K562 (cell line): ENCODE measurements around the gene ADGRD1. TPM values are rescaled to one million over a fixed set of nuclear protein-coding genes. Genes with fewer than 3 reads are reported as not detected.
A peak's percentile ranks its signal among the peaks of the same experiment; 100 is the strongest.
"Not testable (repeated sequence)": the region's sequence is repeated elsewhere in the genome, so short reads cannot be mapped to it uniquely, and the experiment has no call there.

ENCODE experiments used
- ATAC-seq: fragments of 200-7000 bp; cut with Tn5 transposase; 3 replicates; pipeline ENCODE4 v1.9.1; 2020; ENCODE audit warnings: moderate library complexity
- BruUV-seq: library from RNA; stranded (reverse); fragments of 400-500 nt; replicated peaks from 2 replicates; lab custom pipeline; 2021; lab: Mats Ljungman, UMichigan
- CTCF ChIA-PET: fragments of 300-600 bp; formaldehyde crosslinking; extraction: SDS; loops from one replicate; lab custom pipeline; 2021; ENCODE audit warnings: low intra/inter-chr PET ratio; lab: Yijun Ruan, JAX
- POLR2A ChIA-PET: fragments of 300-600, 350-650 bp; sonication (Branson Sonifier 250); formaldehyde crosslinking; extraction: SDS; loops from one replicate; lab custom pipeline; 2021; ENCODE audit warnings: antibody characterized with exemption, inconsistent platforms; lab: Yijun Ruan, JAX
- DNase-seq, 4 experiments: peaks; one replicate each; pipeline versions ENCODE4 v3.0.0 to v3.0.0-alpha.2; 2011 to 2018; ENCODE audit warnings: low spot score in 3 of 4, mixed read lengths in 3 of 4; ENCODE audit errors: extremely low read depth in 1 of 4
- FAIRE-seq: peaks from 2 replicates; lab custom pipeline; 2011; peaks lifted over from hg19 to GRCh38; lab: Jason Lieb, UNC
- H2AFZ ChIP-seq: 2 replicates; pipeline ENCODE4 v1.6.0; 2011; ENCODE audit warnings: low read depth, low read length, control low read depth, inconsistent platforms
- H3K27ac ChIP-seq: fragments of 200-600 bp; 3 replicates; pipeline ENCODE4 v1.8.0; 2011; ENCODE audit warnings: low read depth, mild to moderate bottlenecking, control low read depth, inconsistent platforms, low read length, moderate library complexity, mixed read lengths; ENCODE audit errors: extremely low read depth
- H3K27me3 ChIP-seq, 2 experiments: fragments of 300-600 bp in 1 of 2; 2 replicates in 1 of 2; 3 replicates in 1 of 2; pipeline versions ENCODE4 v1.6.0 to v1.8.0; 2011; ENCODE audit warnings: inconsistent platforms in 2 of 2, low read length in 2 of 2, mild to moderate bottlenecking in 1 of 2, mixed read lengths in 1 of 2, moderate library complexity in 1 of 2; ENCODE audit not compliant: control insufficient read depth in 2 of 2, insufficient read depth in 2 of 2
- H3K36me3 ChIP-seq: fragments of 300-600 bp; 3 replicates; pipeline ENCODE4 v1.8.0; 2011; ENCODE audit warnings: mild to moderate bottlenecking, low read length, inconsistent platforms; ENCODE audit not compliant: control insufficient read depth, insufficient read depth
- H3K4me1 ChIP-seq, 2 experiments: fragments of 200-600 bp in 1 of 2; replicated peaks in 1 of 2; 2 replicates in 1 of 2; 3 replicates in 1 of 2; pipeline versions ENCODE4 v1.5.1 to v1.8.0; 2011; ENCODE audit warnings: inconsistent platforms in 2 of 2, low read length in 2 of 2, mild to moderate bottlenecking in 1 of 2, mixed read lengths in 1 of 2, moderate library complexity in 1 of 2; ENCODE audit not compliant: control insufficient read depth in 2 of 2, insufficient read depth in 2 of 2
- H3K4me2 ChIP-seq: 2 replicates; pipeline ENCODE4 v1.6.1; 2011; ENCODE audit warnings: low read length, control low read depth, inconsistent platforms, mixed read lengths; ENCODE audit not compliant: insufficient read depth
- H3K4me3 ChIP-seq: fragments of 200-600 bp; sonication (generic), shearing (Covaris generic); 2 replicates; pipeline ENCODE4 v1.5.1; 2016; ENCODE audit warnings: control low read depth, inconsistent platforms
- H3K79me2 ChIP-seq: fragments of 200-600 bp; 3 replicates; pipeline ENCODE4 v1.8.0; 2011; ENCODE audit warnings: low read length, inconsistent platforms; ENCODE audit not compliant: control insufficient read depth, insufficient read depth
- H3K9ac ChIP-seq, 2 experiments: 2 replicates each; pipeline versions ENCODE4 v1.6.0 to v1.6.1; 2011; ENCODE audit warnings: low read depth in 2 of 2, low read length in 2 of 2, control low read depth in 1 of 2, inconsistent platforms in 1 of 2, mild to moderate bottlenecking in 1 of 2, mixed read lengths in 1 of 2; ENCODE audit not compliant: insufficient read depth in 1 of 2
- H3K9me1 ChIP-seq: one replicate; pipeline ENCODE4 v1.6.0; 2011; ENCODE audit warnings: inconsistent platforms, mild to moderate bottlenecking, low read length, moderate library complexity; ENCODE audit not compliant: control insufficient read depth, insufficient read depth
- H3K9me3 ChIP-seq: replicated peaks from 2 replicates; pipeline ENCODE4 v1.5.1; 2011; ENCODE audit warnings: low read depth, low read length, inconsistent platforms; ENCODE audit not compliant: control insufficient read depth, insufficient read depth
- H4K20me1 ChIP-seq: replicated peaks from 2 replicates; pipeline ENCODE4 v1.6.1; 2011; ENCODE audit warnings: low read length, inconsistent platforms, mixed read lengths; ENCODE audit not compliant: control insufficient read depth, insufficient read depth
- CTCFL ChIP-seq: IDR thresholded peaks from 2 replicates; pipeline ENCODE4 v1.6.1; 2011; ENCODE audit warnings: borderline replicate concordance, low read depth, mild to moderate bottlenecking, moderate library complexity, low read length; ENCODE audit not compliant: insufficient read depth, poor library complexity, severe bottlenecking
- ERF ChIP-seq: fragments of 450-650 bp; formaldehyde crosslinking; IDR thresholded peaks from 2 replicates; pipeline ENCODE4 v1.4.0; 2020; ENCODE audit warnings: mild to moderate bottlenecking, mixed read lengths
- GABPB2 ChIP-seq: fragments of 250-450 bp; sonication (Bioruptor Pico); conservative IDR thresholded peaks from 2 replicates; pipeline ENCODE4 v1.5.1; 2021; ENCODE audit warnings: mild to moderate bottlenecking
- KDM4B ChIP-seq, 2 experiments: fragments of 450-650 bp in 1 of 2; sonication (generic) in 1 of 2; IDR thresholded peaks; 2 replicates each; pipeline ENCODE4 v1.6.1; 2016 to 2017; ENCODE audit warnings: borderline replicate concordance in 2 of 2, antibody characterized with exemption in 1 of 2, low read depth in 1 of 2, mild to moderate bottlenecking in 1 of 2
- KLF16 ChIP-seq: IDR thresholded peaks from 2 replicates; pipeline ENCODE4 v1.6.1; 2016; ENCODE audit warnings: antibody characterized with exemption
- MEIS2 ChIP-seq: fragments of 450-650 bp; IDR thresholded peaks from 2 replicates; pipeline ENCODE4 v1.6.1; 2014; ENCODE audit warnings: mild to moderate bottlenecking; ENCODE audit not compliant: partially characterized antibody
- PBX2 ChIP-seq, 2 experiments: IDR thresholded peaks in 1 of 2; conservative IDR thresholded peaks in 1 of 2; 2 replicates each; pipeline ENCODE4 v1.6.1; 2016; ENCODE audit warnings: low read depth in 2 of 2, mild to moderate bottlenecking in 1 of 2, missing compliant biosample characterization in 1 of 2, missing genetic modification characterization in 1 of 2, moderate library complexity in 1 of 2
- PKNOX1 ChIP-seq: fragments of 450-650 bp; IDR thresholded peaks from 2 replicates; pipeline ENCODE4 v1.6.1; 2016
- RAD51 ChIP-seq: fragments of 450-650 bp; IDR thresholded peaks from 2 replicates; pipeline ENCODE4 v1.7.1; 2016; ENCODE audit warnings: low read depth, mild to moderate bottlenecking, borderline replicate concordance
- WGBS: fragments of 100-300 bp; shearing (Covaris generic); methylation state at CpG from one replicate; pipeline ENCODE4 v1.1.6; 2016; ENCODE audit warnings: low coverage, mixed read lengths; ENCODE audit not compliant: insufficient coverage; ENCODE audit errors: missing lambda C conversion rate; 5-methylcytosine and 5-hydroxymethylcytosine counted together
- in situ Hi-C: fragments of 300-500 bp; cut with MboI; formaldehyde crosslinking; loops from 4 replicates; pipeline ENCODE4 v1.15.0; 2018; ENCODE audit warnings: inconsistent platforms, mixed read lengths
- intact Hi-C: fragments of 100-400 bp; cut with micrococcal nuclease; formaldehyde crosslinking; loops from 2 replicates; pipeline ENCODE4 v1.14.2; 2022
- polyA plus RNA-seq, 8 experiments: library from polyadenylated mRNA; depleted of rRNA in 4 of 8; stranded (reverse) in 5 of 8; unstranded in 3 of 8; fragments of >200 nt; fragmentation: Nextera tagmentation in 2 of 8; fragmentation: Illumina TruSeq in 1 of 8; extraction: Ambion mirVana in 2 of 8; extraction: Trizol in 1 of 8; gene quantifications; 2 replicates each; pipeline versions ENCODE4 v1.2.1 to v1.2.3, GENCODE V29; 2011 to 2014; ENCODE audit warnings: inconsistent platforms in 1 of 8, missing spikeins in 1 of 8
- total RNA-seq, 7 experiments: library from RNA; depleted of rRNA in 6 of 7; stranded (reverse); fragments of >200 nt in 6 of 7; fragmentation: Illumina TruSeq in 2 of 7; extraction: Trizol in 2 of 7; gene quantifications; 2 replicates each; pipeline versions ENCODE4 v1.2.1 to v1.2.3, GENCODE V29; 2011 to 2021; ENCODE audit warnings: low replicate concordance in 1 of 7

Gene ADGRD1
- total and polyA plus RNA-seq, 9 of the 15 experiments (the other 6 are each of a cell fraction or from before 2014, with no cell fraction given), result 1.7 to 11.7 (median 3.3) TPM

- TF ChIP-seq CTCFL (no peak), KLF16 (no peak), ERF (CRISPR knock-in tag) (no peak), RAD51 (no peak), GABPB2 (no peak)
Measured at GRCh38 chr12:131128556-131128955, 174.8 kb downstream of the ADGRD1 start (continued).

GRCh38 chr12:131128966-131129619 lies 175.4 kb downstream of the ADGRD1 start:
- ATAC-seq; H3K36me3 ChIP-seq; H3K4me3 ChIP-seq; H3K9ac ChIP-seq; CTCF ChIA-PET; BruUV-seq; FAIRE-seq; H3K79me2 ChIP-seq; H4K20me1 ChIP-seq; H3K9me3 ChIP-seq; DNase-seq; intact Hi-C loops; H3K9me1 ChIP-seq; H3K27ac ChIP-seq; H2AFZ ChIP-seq; H3K4me2 ChIP-seq; TF ChIP-seq PBX2 (tag; conservative IDR thresholded peaks at IDR 0.05; ENCODE audit: low read depth): not testable (repeated sequence)
- in situ Hi-C loops, result loop anchor here (10.0 kb wide), 1 partner anchor 214 kb away; no protein-coding TSS in a partner anchor
- POLR2A ChIA-PET, result interaction anchor here (0.6 to 2.0 kb wide), 2 partner anchors 10 to 15 kb away, joined by 3 to 5 read pairs; no protein-coding TSS in a partner anchor
- peaks cover 0 to 16% of the 10 kb centered on the region in 2 experiments; a peak in 3 of 5 replicates for H3K27me3 ChIP-seq
- peak; percentile 93 for TF ChIP-seq PKNOX1
- TF ChIP-seq PBX2 (CRISPR knock-in tag; IDR thresholded peaks at IDR 0.05; ENCODE audit: low read depth), result peak; percentile 73
- peak in 1 of 2 experiments; percentile 89; a peak in 1 of 4 replicates for TF ChIP-seq KDM4B (IDR thresholded peaks at IDR 0.05; ENCODE audit: borderline replicate concordance in 2 of 2, low read depth in 1 of 2)
- peak; percentile 48 for TF ChIP-seq MEIS2
- WGBS, result 22% methylated on average over 15 of the region's 20 CpGs
- H3K4me1 ChIP-seq, result peaks cover 0 to 18% of the 10 kb centered on the region in 2 experiments; a peak in 3 of 5 replicates
